ENCODE results near the gene NR2F1-AS1. TPM values are rescaled to one million over a fixed set of nuclear protein-coding genes. Genes with fewer than 3 reads are reported as not detected.

The NR2F1-AS1 gene
- 1.8 and 19.0 TPM in 2 replicates for total RNA-seq (ENCODE audit: low replicate concordance)
- long read RNA-seq, partial matches to known transcripts = 0 of 2 reads
- long read RNA-seq, other reads (novel, unspliced or antisense) = 1 of 2 reads

- peaks cover 16% of the 10 kb centered on the region for H3K4me1 Mint-ChIP-seq (ENCODE audit: unreplicated experiment)
- no peaks in the 10 kb centered on the region for H3K9me3 Mint-ChIP-seq
- peak within 1 kb of the TSS; percentile 17 for H3K27ac Mint-ChIP-seq
Observed at GRCh38 chr5:93580927-93581445, at the start of gene NR2F1-AS1. NR2F1-AS1 (minus strand) TSS chr5:93581219.

GRCh38 chr5:93626801-93627200 is 45.8 kb upstream of the NR2F1-AS1 start:
- Mint-ChIP-seq H3K4me3 (no peak overlapping the region), H3K9me3 (no peaks in the 10 kb centered on the region), H3K27ac (no peak overlapping the region), H3K36me3 (no peaks in the 10 kb centered on the region), H3K4me1 (ENCODE audit: unreplicated experiment) (peaks cover 6% of the 10 kb centered on the region), H3K27me3 (peaks cover 22% of the 10 kb centered on the region)
- DNase-seq (ENCODE audit: extremely low spot score, unreplicated experiment) = no peak
- TF ChIP-seq CTCF (conservative IDR thresholded peaks at IDR 0.05) = no peak

More at GRCh38 chr5:93580927-93581445, at the start of gene NR2F1-AS1:
- DNase-seq (ENCODE audit: extremely low spot score, unreplicated experiment) = peak; percentile 75
- TF ChIP-seq CTCF (conservative IDR thresholded peaks at IDR 0.05) = no peak
- Mint-ChIP-seq H3K27me3 (peaks cover 43% of the 10 kb centered on the region), H3K4me3 (no peak within 1 kb of the TSS), H3K36me3 (peaks cover 5% of the 10 kb centered on the region)

- no peak for TF ChIP-seq CTCF (conservative IDR thresholded peaks at IDR 0.05)
- H3K27ac Mint-ChIP-seq = no peak overlapping the region
- H3K36me3 Mint-ChIP-seq = no peaks in the 10 kb centered on the region
- no peaks in the 10 kb centered on the region for H3K9me3 Mint-ChIP-seq
- H3K4me3 Mint-ChIP-seq = no peak overlapping the region
- peaks cover 15% of the 10 kb centered on the region for H3K4me1 Mint-ChIP-seq (ENCODE audit: unreplicated experiment)
- DNase-seq (ENCODE audit: extremely low spot score, unreplicated experiment) = no peak
- H3K27me3 Mint-ChIP-seq = peaks cover 52% of the 10 kb centered on the region
Observed at GRCh38 chr5:93623153-93623552, 42.1 kb upstream of the NR2F1-AS1 start.

GRCh38 chr5:93622240-93622885 is 41.3 kb upstream of the NR2F1-AS1 start:
- no peak for DNase-seq (ENCODE audit: extremely low spot score, unreplicated experiment)
- no peaks in the 10 kb centered on the region for H3K9me3 Mint-ChIP-seq

GRCh38 chr5:93621327-93621798 is 40.3 kb upstream of the NR2F1-AS1 start:
- Mint-ChIP-seq H3K4me1 (ENCODE audit: unreplicated experiment) (peaks cover 15% of the 10 kb centered on the region), H3K4me3 (peak overlapping the region; percentile 85)

More at GRCh38 chr5:93622240-93622885, 41.3 kb upstream of the NR2F1-AS1 start:
- peaks cover 60% of the 10 kb centered on the region for H3K27me3 Mint-ChIP-seq
- no peak for TF ChIP-seq CTCF (conservative IDR thresholded peaks at IDR 0.05)
- no peaks in the 10 kb centered on the region for H3K36me3 Mint-ChIP-seq
- H3K4me1 Mint-ChIP-seq (ENCODE audit: unreplicated experiment) = peaks cover 15% of the 10 kb centered on the region
- H3K4me3 Mint-ChIP-seq = peak overlapping the region; percentile 75
- no peak overlapping the region for H3K27ac Mint-ChIP-seq

More at GRCh38 chr5:93621327-93621798, 40.3 kb upstream of the NR2F1-AS1 start:
- peaks cover 70% of the 10 kb centered on the region for H3K27me3 Mint-ChIP-seq
- no peak for TF ChIP-seq CTCF (conservative IDR thresholded peaks at IDR 0.05)
- no peaks in the 10 kb centered on the region for H3K9me3 Mint-ChIP-seq
- H3K27ac Mint-ChIP-seq = peak overlapping the region; percentile 72
- H3K36me3 Mint-ChIP-seq = no peaks in the 10 kb centered on the region
- DNase-seq (ENCODE audit: extremely low spot score, unreplicated experiment) = peak; percentile 80

Measured in type B pancreatic cell (in vitro differentiated cells).